K562 (cell line): ENCODE measurements around the gene STMND1.

ENCODE experiments used
- CTCF ChIP-seq, 3 experiments: IDR thresholded peaks in 2 of 3; conservative IDR thresholded peaks in 1 of 3; 2 replicates each; pipeline ENCODE4 v1.5.1; 2011 to 2012; ENCODE audit warnings: low read length in 3 of 3, mild to moderate bottlenecking in 3 of 3, control low read depth in 2 of 3, improper control_type of control experiment in 1 of 3, inconsistent platforms in 1 of 3, low read depth in 1 of 3, mixed read lengths in 1 of 3, moderate library complexity in 1 of 3; ENCODE audit not compliant: insufficient read depth in 2 of 3
- E2F1 ChIP-seq: sonication (generic); formaldehyde crosslinking; IDR thresholded peaks from 2 replicates; pipeline ENCODE4 v1.8.1; 2023; ENCODE audit warnings: mild to moderate bottlenecking, missing genetic modification reagents, moderate library complexity
- JUND ChIP-seq, 2 experiments: IDR thresholded peaks; 2 replicates in 1 of 2; 3 replicates in 1 of 2; pipeline ENCODE4 v1.6.1; 2011; ENCODE audit warnings: borderline replicate concordance in 2 of 2, low read depth in 2 of 2, low read length in 2 of 2, improper control_type of control experiment in 1 of 2, missing biosample characterization in 1 of 2, missing genetic modification characterization in 1 of 2, missing genetic modification reagents in 1 of 2
- SMARCC2 ChIP-seq: fragments of 450-650 bp; IDR thresholded peaks from 2 replicates; pipeline ENCODE4 v1.6.1; 2017; ENCODE audit warnings: antibody characterized with exemption, moderate library complexity, mild to moderate bottlenecking, low read depth
- UBTF ChIP-seq, 2 experiments: IDR thresholded peaks; 2 replicates each; pipeline ENCODE4 v1.6.1; 2012; ENCODE audit warnings: improper control_type of control experiment in 2 of 2, low read depth in 2 of 2, low read length in 2 of 2, borderline replicate concordance in 1 of 2
- ZBTB8A ChIP-seq: fragments of 450-650 bp; IDR thresholded peaks from 2 replicates; pipeline ENCODE4 v1.6.1; 2018; ENCODE audit warnings: mild to moderate bottlenecking, moderate library complexity; ENCODE audit not compliant: partially characterized antibody
- ZNF253 ChIP-seq: fragments of 250-450 bp; sonication (Bioruptor Pico); conservative IDR thresholded peaks from 2 replicates; pipeline ENCODE4 v1.6.1; 2021; ENCODE audit warnings: mild to moderate bottlenecking

- TF ChIP-seq ZNF253 (CRISPR knock-in tag) (no peak), SMARCC2 (no peak), ZBTB8A (no peak), E2F1 (CRISPR knock-in tag) (no peak), JUND (IDR thresholded peaks at IDR 0.05; ENCODE audit: borderline replicate concordance, low read depth, low read length) (no peak), JUND (tag; IDR thresholded peaks at IDR 0.05; ENCODE audit: borderline replicate concordance, low read depth, low read length) (no peak), CTCF (IDR thresholded peaks at IDR 0.05 in 2 of 3, conservative IDR thresholded peaks at IDR 0.05 in 1 of 3; ENCODE audit: insufficient read depth in 2 of 3, low read depth in 1 of 3, low read length in 3 of 3) (no peak), UBTF (IDR thresholded peaks at IDR 0.05; ENCODE audit: borderline replicate concordance in 1 of 2, low read depth in 2 of 2, low read length in 2 of 2) (no peak)
Observed at GRCh38 chr6:17179530-17180073, 77.8 kb downstream of the STMND1 start.
